GM21529 (cell line): ENCODE measurements around the gene KRTAP10-3.
"Not testable (repeated sequence)": the region's sequence is repeated elsewhere in the genome, so short reads cannot be mapped to it uniquely, and the experiment has no call there.

ENCODE experiments used
- ATAC-seq: cut with Tn5 transposase; IDR thresholded peaks from one replicate; pipeline ENCODE4 v1.9.1; 2021; ENCODE audit not compliant: unreplicated experiment

The KRTAP10-3 gene

GRCh38 chr21:44550285-44550684 lies 8.3 kb downstream of the KRTAP10-3 start:
- not testable (repeated sequence) for ATAC-seq

GRCh38 chr21:44549525-44550211 lies 8.9 kb downstream of the KRTAP10-3 start:
- ATAC-seq: no peak

GRCh38 chr21:44548922-44549321 lies 9.7 kb downstream of the KRTAP10-3 start:
- ATAC-seq: no peak

GRCh38 chr21:44548381-44548780 lies 10.2 kb downstream of the KRTAP10-3 start:
- ATAC-seq: no peak

GRCh38 chr21:44547656-44548331 lies 10.8 kb downstream of the KRTAP10-3 start:
- ATAC-seq: no peak

GRCh38 chr21:44544566-44544965 lies 14.0 kb downstream of the KRTAP10-3 start:
- no peak for ATAC-seq

GRCh38 chr21:44542716-44543115 lies 15.9 kb downstream of the KRTAP10-3 start:
- no peak for ATAC-seq

GRCh38 chr21:44540741-44541288 lies 17.8 kb downstream of the KRTAP10-3 start:
- ATAC-seq: no peak

- ATAC-seq: no peak
These were observed 18.5 kb downstream of the KRTAP10-3 start, which contains the start of gene KRTAP10-1 for GRCh38 chr21:44539991-44540666. KRTAP10-1 (minus strand) TSS chr21:44540195; CDS start chr21:44540150, 45 bp downstream.

- no peak for ATAC-seq
These were observed 19.5 kb downstream of the KRTAP10-3 start for GRCh38 chr21:44539046-44539445.

GRCh38 chr21:44537930-44538911 lies 20.4 kb downstream of the KRTAP10-3 start:
- no peak for ATAC-seq

- ATAC-seq: no peak
These were observed 22.6 kb downstream of the KRTAP10-3 start for GRCh38 chr21:44535963-44536362.

GRCh38 chr21:44534688-44535087 lies 23.9 kb downstream of the KRTAP10-3 start:
- no peak for ATAC-seq

- ATAC-seq: no peak
These were observed 24.5 kb downstream of the KRTAP10-3 start for GRCh38 chr21:44533891-44534627.

GRCh38 chr21:44533121-44533890 lies 25.3 kb downstream of the KRTAP10-3 start:
- no peak for ATAC-seq

GRCh38 chr21:44532712-44533111 lies 25.9 kb downstream of the KRTAP10-3 start:
- no peak for ATAC-seq

GRCh38 chr21:44531606-44532564 lies 26.7 kb downstream of the KRTAP10-3 start:
- no peak for ATAC-seq
